PC-9 (cell line): ENCODE measurements around the gene PAX9. TPM values are rescaled to one million over a fixed set of nuclear protein-coding genes. Genes with fewer than 3 reads are reported as not detected.

Experiments
- BruUV-seq: library from RNA; stranded (reverse); fragments of 400-500 nt; replicated peaks from 2 replicates; lab custom pipeline; 2021; lab: Mats Ljungman, UMichigan
- CTCF ChIA-PET: fragments of 300-600 bp; sonication (Branson Sonifier 250); formaldehyde crosslinking; loops from one replicate; lab custom pipeline; 2022; ENCODE audit warnings: antibody characterized with exemption; lab: Charles Lee
- POLR2A ChIA-PET: fragments of 300-600 bp; sonication (Branson Sonifier 250); formaldehyde crosslinking; loops from one replicate; lab custom pipeline; 2022; ENCODE audit warnings: antibody characterized with exemption; ENCODE audit not compliant: unreplicated experiment; lab: Charles Lee
- DNase-seq, 2 experiments: peaks; one replicate each; pipeline versions ENCODE4 v3.0.0 to v3.0.0-alpha.2; 2015 to 2022; ENCODE audit warnings: mixed read lengths in 1 of 2
- H2AFZ ChIP-seq: fragments of 200-600 bp; sonication (generic); 2 replicates; pipeline ENCODE4 v1.8.1; 2017; ENCODE audit warnings: antibody characterized with exemption
- H3F3A ChIP-seq: fragments of 200-600 bp; sonication (generic); 2 replicates; pipeline ENCODE4 v1.8.1; 2017; ENCODE audit warnings: antibody characterized with exemption, mild to moderate bottlenecking, low read depth; ENCODE audit not compliant: insufficient read depth
- H3K27ac ChIP-seq: fragments of 200-600 bp; sonication (generic); 2 replicates; pipeline ENCODE4 v1.6.1; 2016; ENCODE audit warnings: mixed run types
- H3K27me3 ChIP-seq: fragments of 200-600 bp; sonication (generic); 2 replicates; pipeline ENCODE4 v1.6.1; 2016; ENCODE audit warnings: low read depth, mixed run types; ENCODE audit not compliant: insufficient read depth
- H3K36me3 ChIP-seq: fragments of 200-600 bp; sonication (generic); 2 replicates; pipeline ENCODE4 v1.6.1; 2016; ENCODE audit warnings: low read depth, mixed run types
- H3K4me1 ChIP-seq: fragments of 200-600 bp; sonication (generic); replicated peaks from 2 replicates; pipeline ENCODE4 v1.6.1; 2016; ENCODE audit warnings: mixed run types; ENCODE audit not compliant: insufficient read depth
- H3K4me2 ChIP-seq: fragments of 200-600 bp; sonication (generic); 2 replicates; pipeline ENCODE4 v1.6.1; 2017; ENCODE audit warnings: mixed run types
- H3K4me3 ChIP-seq: fragments of 200-600 bp; sonication (generic); 2 replicates; pipeline ENCODE4 v1.6.1; 2016; ENCODE audit warnings: mixed run types
- H3K79me2 ChIP-seq: fragments of 200-600 bp; sonication (generic); 2 replicates; pipeline ENCODE4 v1.6.1; 2017; ENCODE audit warnings: low read depth, mixed run types
- H3K9me2 ChIP-seq: fragments of 200-600 bp; sonication (generic); 2 replicates; pipeline ENCODE4 v1.8.1; 2017; ENCODE audit warnings: mild to moderate bottlenecking; ENCODE audit not compliant: insufficient read depth
- H3K9me3 ChIP-seq: fragments of 200-600 bp; sonication (generic); 2 replicates; pipeline ENCODE4 v1.8.1; 2016; ENCODE audit warnings: low read depth; ENCODE audit not compliant: insufficient read depth
- H4K20me1 ChIP-seq: fragments of 200-600 bp; sonication (generic); 2 replicates; pipeline ENCODE4 v1.8.1; 2017; ENCODE audit not compliant: insufficient read depth
- CTCF ChIP-seq: fragments of 200-600 bp; sonication (generic); conservative IDR thresholded peaks from 2 replicates; pipeline ENCODE4 v1.6.1; 2017; ENCODE audit warnings: mixed run types, antibody characterized with exemption, mild to moderate bottlenecking, moderate library complexity
- EZH2 ChIP-seq: fragments of 200-600 bp; sonication (generic); IDR thresholded peaks from 2 replicates; pipeline ENCODE4 v1.8.0; 2017; ENCODE audit warnings: antibody characterized with exemption, low read depth
- intact Hi-C: fragments of 100-400 bp; cut with micrococcal nuclease; formaldehyde crosslinking; loops from one replicate; pipeline ENCODE4 v1.10.0; 2022; ENCODE audit not compliant: unreplicated experiment
- total RNA-seq: library from RNA; stranded (reverse); gene quantifications from 2 replicates; pipeline ENCODE4 v1.2.3, GENCODE V29; 2021

The PAX9 gene
- total RNA-seq, 1 experiment from 2014 or later: 7.6 TPM

- no TSS peak for BruUV-seq
- Histone ChIP-seq H3K36me3 (no peaks in the 10 kb centered on the region), H3K9me3 (no peaks in the 10 kb centered on the region), H3K9me2 (no peaks in the 10 kb centered on the region), H3K79me2 (no peaks in the 10 kb centered on the region), H3K4me3 (no peak overlapping the region), H3F3A (no peaks in the 10 kb centered on the region), H4K20me1 (no peaks in the 10 kb centered on the region), H3K4me2 (no peak overlapping the region), H3K4me1 (no peaks in the 10 kb centered on the region), H2AFZ (no peak overlapping the region), H3K27ac (no peak overlapping the region), H3K27me3 (no peaks in the 10 kb centered on the region)
- ChIA-PET POLR2A (no interaction called here), CTCF (no interaction called here)
- TF ChIP-seq EZH2: no peak
- TF ChIP-seq CTCF: no peak
- intact Hi-C loops: no loop called here
- no peak for DNase-seq
These were observed 8.2 kb upstream of the PAX9 start for GRCh38 chr14:36653413-36653812.

GRCh38 chr14:36653962-36654793 is 7.5 kb upstream of the PAX9 start:
- TF ChIP-seq CTCF: no peak
- TF ChIP-seq EZH2: no peak
- Histone ChIP-seq H4K20me1 (no peaks in the 10 kb centered on the region), H3K36me3 (no peaks in the 10 kb centered on the region), H3K79me2 (no peaks in the 10 kb centered on the region), H3K4me2 (no peak overlapping the region), H3K27me3 (no peaks in the 10 kb centered on the region), H3K9me3 (no peaks in the 10 kb centered on the region), H3K9me2 (no peaks in the 10 kb centered on the region), H3K4me1 (no peaks in the 10 kb centered on the region), H3F3A (no peaks in the 10 kb centered on the region), H3K4me3 (no peak overlapping the region), H2AFZ (no peak overlapping the region), H3K27ac (no peak overlapping the region)
- DNase-seq: no peak
- BruUV-seq: no TSS peak
- intact Hi-C loops: no loop called here
- ChIA-PET POLR2A (no interaction called here), CTCF (no interaction called here)

- H3K9me2 ChIP-seq: no peaks in the 10 kb centered on the region
- intact Hi-C loops: no loop called here
- no peak overlapping the region for H3K4me3 ChIP-seq
- no peaks in the 10 kb centered on the region for H3F3A ChIP-seq
- DNase-seq: no peak
- H2AFZ ChIP-seq: no peak overlapping the region
- TF ChIP-seq CTCF: no peak
- no peak for TF ChIP-seq EZH2
- no peaks in the 10 kb centered on the region for H3K4me1 ChIP-seq
- no peaks in the 10 kb centered on the region for H3K9me3 ChIP-seq
- ChIA-PET POLR2A (no interaction called here), CTCF (no interaction called here)
- BruUV-seq: no TSS peak
- no peaks in the 10 kb centered on the region for H4K20me1 ChIP-seq
- no peak overlapping the region for H3K4me2 ChIP-seq
- no peaks in the 10 kb centered on the region for H3K27me3 ChIP-seq
- H3K27ac ChIP-seq: no peak overlapping the region
- no peaks in the 10 kb centered on the region for H3K79me2 ChIP-seq
- H3K36me3 ChIP-seq: no peaks in the 10 kb centered on the region
These were observed 6.8 kb upstream of the PAX9 start for GRCh38 chr14:36654794-36655381.
